Measurements from ENCODE around the gene GALC.

GRCh38 chr14:88003425-88003824 lies 10.4 kb upstream of the GALC start:
- no peak for TF ChIP-seq CTCF (IDR thresholded peaks at IDR 0.05)
- no peak for TF ChIP-seq POLR2A (IDR thresholded peaks at IDR 0.05)
